Hepatocyte (in vitro differentiated cells): ENCODE measurements around the gene ESRRA. TPM values are rescaled to one million over a fixed set of nuclear protein-coding genes. Genes with fewer than 3 reads are reported as not detected.

Source experiments
- DNase-seq: peaks from one replicate; pipeline ENCODE4 v3.0.0-alpha.2; 2016; ENCODE audit warnings: low spot score
- H2AFZ ChIP-seq: fragments of 200-600 bp; sonication (generic); 2 replicates; pipeline ENCODE4 v1.6.0; 2016; ENCODE audit warnings: antibody characterized with exemption, mild to moderate bottlenecking
- H3K27ac ChIP-seq: fragments of 200-600 bp; sonication (generic); 2 replicates; pipeline ENCODE4 v1.5.1; 2016; ENCODE audit warnings: mild to moderate bottlenecking
- H3K27me3 ChIP-seq: fragments of 200-600 bp; sonication (generic); 2 replicates; pipeline ENCODE4 v1.6.1; 2016
- H3K36me3 ChIP-seq: fragments of 200-600 bp; sonication (generic); replicated peaks from 2 replicates; pipeline ENCODE4 v1.5.1; 2016; ENCODE audit warnings: low read depth; ENCODE audit not compliant: insufficient read depth
- H3K4me1 ChIP-seq: fragments of 200-600 bp; sonication (generic); 2 replicates; pipeline ENCODE4 v1.5.1; 2016; ENCODE audit warnings: mild to moderate bottlenecking, moderate library complexity; ENCODE audit not compliant: insufficient read depth
- H3K4me2 ChIP-seq: fragments of 200-600 bp; sonication (generic); 2 replicates; pipeline ENCODE4 v1.6.0; 2016
- H3K4me3 ChIP-seq: fragments of 200-600 bp; sonication (generic); 2 replicates; pipeline ENCODE4 v1.5.1; 2016; ENCODE audit warnings: mild to moderate bottlenecking
- H3K79me2 ChIP-seq: fragments of 200-600 bp; sonication (generic); 2 replicates; pipeline ENCODE4 v1.6.0; 2017; ENCODE audit warnings: mild to moderate bottlenecking
- H3K9me2 ChIP-seq: fragments of 200-600 bp; sonication (generic); replicated peaks from 2 replicates; pipeline ENCODE4 v1.6.0; 2017; ENCODE audit warnings: mild to moderate bottlenecking; ENCODE audit not compliant: insufficient read depth
- H3K9me3 ChIP-seq: fragments of 200-600 bp; sonication (generic); 2 replicates; pipeline ENCODE4 v1.5.1; 2016; ENCODE audit warnings: low read depth, mild to moderate bottlenecking
- H4K20me1 ChIP-seq: fragments of 200-600 bp; sonication (generic); 2 replicates; pipeline ENCODE4 v1.6.0; 2016; ENCODE audit warnings: mild to moderate bottlenecking; ENCODE audit not compliant: insufficient read depth, poor library complexity, severe bottlenecking
- CTCF ChIP-seq: fragments of 200-600 bp; sonication (generic); IDR thresholded peaks from 2 replicates; pipeline ENCODE4 v1.5.1; 2016; ENCODE audit warnings: antibody characterized with exemption, mild to moderate bottlenecking; ENCODE audit not compliant: poor library complexity
- EZH2 ChIP-seq: fragments of 200-600 bp; sonication (generic); IDR thresholded peaks from 2 replicates; pipeline ENCODE4 v1.6.1; 2016; ENCODE audit warnings: antibody characterized with exemption, mild to moderate bottlenecking, borderline replicate concordance
- EZH2phosphoT487 ChIP-seq: fragments of 200-600 bp; sonication (generic); IDR thresholded peaks from one replicate; pipeline ENCODE4 v1.6.1; 2018; ENCODE audit warnings: antibody characterized with exemption, mild to moderate bottlenecking, low read depth, moderate library complexity; ENCODE audit not compliant: unreplicated experiment, severe bottlenecking
- WGBS: methylation state at CpG from one replicate; pipeline ENCODE4 v1.1.6; 2016; ENCODE audit warnings: low lambda C conversion rate; ENCODE audit errors: missing lambda C conversion rate; 5-methylcytosine and 5-hydroxymethylcytosine counted together
- polyA plus RNA-seq: library from polyadenylated mRNA; unstranded; fragments of >200 nt; fragmentation: Nextera tagmentation; extraction: Ambion mirVana; gene quantifications from 2 replicates; pipeline ENCODE4 v1.2.1, GENCODE V29; 2016
- total RNA-seq: library from RNA; depleted of rRNA; stranded (reverse); fragments of >200 nt; gene quantifications from 2 replicates; pipeline ENCODE4 v1.2.3, GENCODE V29; 2014

The ESRRA gene
- total and polyA plus RNA-seq, 2 experiments from 2014 or later: 57.4 to 62.0 TPM

- no peak overlapping the region for H3K4me2 ChIP-seq
- H3K27me3 ChIP-seq: no peaks in the 10 kb centered on the region
- H3K79me2 ChIP-seq: no peaks in the 10 kb centered on the region
- whole genome bisulfite sequencing: 96% methylated on average over 17 of the region's 18 CpGs
- no peak for DNase-seq
- H3K9me2 ChIP-seq: no peaks in the 10 kb centered on the region
- H3K4me1 ChIP-seq: no peaks in the 10 kb centered on the region
- H3K36me3 ChIP-seq: no peaks in the 10 kb centered on the region
- TF ChIP-seq EZH2phosphoT487 (no peak), CTCF (no peak), EZH2 (no peak)
- H3K27ac ChIP-seq: no peak overlapping the region
- H3K9me3 ChIP-seq: no peaks in the 10 kb centered on the region
- no peak overlapping the region for H3K4me3 ChIP-seq
- no peaks in the 10 kb centered on the region for H4K20me1 ChIP-seq
- H2AFZ ChIP-seq: no peak overlapping the region
Measured at GRCh38 chr11:64261556-64262080, 43.7 kb upstream of the ESRRA start.

GRCh38 chr11:64262271-64263002 is 42.9 kb upstream of the ESRRA start:
- TF ChIP-seq CTCF: no peak
- H3K4me3 ChIP-seq: no peak overlapping the region

GRCh38 chr11:64263021-64263946 is 42.0 kb upstream of the ESRRA start:
- TF ChIP-seq EZH2phosphoT487 (no peak), EZH2 (no peak), CTCF (no peak)
- H3K9me3 ChIP-seq: no peaks in the 10 kb centered on the region
- H2AFZ ChIP-seq: no peak overlapping the region
- H3K9me2 ChIP-seq: no peaks in the 10 kb centered on the region
- no peaks in the 10 kb centered on the region for H3K79me2 ChIP-seq
- DNase-seq: no peak
- no peaks in the 10 kb centered on the region for H3K27me3 ChIP-seq
- no peak overlapping the region for H3K4me3 ChIP-seq
- no peak overlapping the region for H3K4me2 ChIP-seq
- no peaks in the 10 kb centered on the region for H3K36me3 ChIP-seq
- peaks cover 5% of the 10 kb centered on the region for H3K4me1 ChIP-seq
- 84% methylated on average over 29 of the region's 29 CpGs for WGBS
- H3K27ac ChIP-seq: no peak overlapping the region
- H4K20me1 ChIP-seq: no peaks in the 10 kb centered on the region

More at GRCh38 chr11:64262271-64263002, 42.9 kb upstream of the ESRRA start:
- no peak for DNase-seq
- no peak overlapping the region for H3K27ac ChIP-seq
- no peaks in the 10 kb centered on the region for H3K79me2 ChIP-seq
- no peaks in the 10 kb centered on the region for H3K27me3 ChIP-seq
- no peaks in the 10 kb centered on the region for H3K9me2 ChIP-seq
- H3K36me3 ChIP-seq: no peaks in the 10 kb centered on the region
- H3K9me3 ChIP-seq: no peaks in the 10 kb centered on the region
- no peaks in the 10 kb centered on the region for H3K4me1 ChIP-seq
- H3K4me2 ChIP-seq: no peak overlapping the region
- no peak overlapping the region for H2AFZ ChIP-seq
- no peaks in the 10 kb centered on the region for H4K20me1 ChIP-seq
- 97% methylated on average over 41 of the region's 42 CpGs for whole genome bisulfite sequencing
